HEK293 (cell line): ENCODE results near the gene KIRREL3.

Experiments used
- CTCF ChIP-seq: fragments of 450-650 bp; formaldehyde crosslinking; IDR thresholded peaks from 2 replicates; pipeline ENCODE4 v1.5.1; 2016; ENCODE audit warnings: missing biosample characterization, missing genetic modification characterization
- KLF16 ChIP-seq: fragments of 450-650 bp; formaldehyde crosslinking; IDR thresholded peaks from 2 replicates; pipeline ENCODE4 v1.5.1; 2017; ENCODE audit warnings: missing biosample characterization, missing genetic modification characterization
- YY2 ChIP-seq: fragments of 450-650 bp; formaldehyde crosslinking; IDR thresholded peaks from 2 replicates; pipeline ENCODE4 v1.5.1; 2016; ENCODE audit warnings: missing biosample characterization, missing genetic modification characterization
- ZBTB44 ChIP-seq: fragments of 450-650 bp; IDR thresholded peaks from 2 replicates; pipeline ENCODE4 v1.5.1; 2018; ENCODE audit warnings: missing biosample characterization, mild to moderate bottlenecking, missing genetic modification characterization
- ZBTB49 ChIP-seq: fragments of 450-650 bp; formaldehyde crosslinking; IDR thresholded peaks from 2 replicates; pipeline ENCODE4 v1.5.1; 2016; ENCODE audit warnings: missing biosample characterization, missing genetic modification characterization, low read depth
- ZNF138 ChIP-seq: fragments of 450-650 bp; formaldehyde crosslinking; IDR thresholded peaks from 2 replicates; pipeline ENCODE4 v1.5.1; 2016; ENCODE audit warnings: missing biosample characterization, missing genetic modification characterization, borderline replicate concordance
- ZNF558 ChIP-seq: fragments of 450-650 bp; formaldehyde crosslinking; IDR thresholded peaks from 2 replicates; pipeline ENCODE4 v1.5.1; 2016; ENCODE audit warnings: missing biosample characterization, missing genetic modification characterization
- ZNF792 ChIP-seq: fragments of 450-650 bp; formaldehyde crosslinking; IDR thresholded peaks from 2 replicates; pipeline ENCODE4 v1.5.1; 2016; ENCODE audit warnings: missing biosample characterization, missing genetic modification characterization

GRCh38 chr11:126459691-126460281 is 540.8 kb downstream of the KIRREL3 start:
- TF ChIP-seq CTCF (no peak), ZBTB49 (no peak), YY2 (no peak), ZNF792 (tag by site-specific recombination) (no peak), KLF16 (tag by site-specific recombination) (no peak), ZNF138 (tag by site-specific recombination) (no peak), ZNF558 (tag by site-specific recombination) (no peak), ZBTB44 (tag by site-specific recombination) (no peak)
